Nephron (organoid): Measurements from ENCODE around the gene SUPT3H.

Experiments used
- H3K27ac Mint-ChIP-seq, 3 experiments: 2 replicates each; pipeline ENCODE4 v1.8.0; 2020; ENCODE audit warnings: mixed read lengths in 3 of 3, mild to moderate bottlenecking in 2 of 3, moderate library complexity in 1 of 3
- H3K27me3 Mint-ChIP-seq: 2 replicates; pipeline ENCODE4 v1.8.0; 2021; ENCODE audit warnings: low read depth, mild to moderate bottlenecking, moderate library complexity, mixed read lengths
- H3K36me3 Mint-ChIP-seq: 2 replicates; pipeline ENCODE4 v1.8.0; 2020; ENCODE audit warnings: low read depth, mixed read lengths
- H3K4me1 Mint-ChIP-seq: 2 replicates; pipeline ENCODE4 v1.8.0; 2020; ENCODE audit warnings: mixed read lengths
- H3K4me3 Mint-ChIP-seq, 3 experiments: 2 replicates each; pipeline ENCODE4 v1.8.0; 2020; ENCODE audit warnings: mild to moderate bottlenecking in 3 of 3, mixed read lengths in 3 of 3, moderate library complexity in 2 of 3
- H3K9me3 Mint-ChIP-seq: 2 replicates; pipeline ENCODE4 v1.8.0; 2020; ENCODE audit warnings: mixed read lengths
- CTCF ChIP-seq, 3 experiments: fragments of 200-600 bp; sonication (generic); IDR thresholded peaks; one replicate each; pipeline ENCODE4 v1.5.0; 2021; ENCODE audit warnings: antibody characterized with exemption in 3 of 3; ENCODE audit not compliant: unreplicated experiment in 3 of 3

The SUPT3H gene

GRCh38 chr6:45105170-45105820 lies 272.4 kb downstream of the SUPT3H start:
- H3K27ac Mint-ChIP-seq = no peak overlapping the region
- H3K9me3 Mint-ChIP-seq = no peaks in the 10 kb centered on the region
- H3K4me1 Mint-ChIP-seq = no peaks in the 10 kb centered on the region
- H3K36me3 Mint-ChIP-seq = peaks cover 9% of the 10 kb centered on the region
- TF ChIP-seq CTCF (IDR thresholded peaks at IDR 0.05; ENCODE audit: unreplicated experiment in 3 of 3) = no peak
- H3K4me3 Mint-ChIP-seq = no peak overlapping the region
- no peaks in the 10 kb centered on the region for H3K27me3 Mint-ChIP-seq

GRCh38 chr6:45104429-45104828 lies 273.3 kb downstream of the SUPT3H start:
- no peaks in the 10 kb centered on the region for H3K4me1 Mint-ChIP-seq
- H3K9me3 Mint-ChIP-seq = no peaks in the 10 kb centered on the region
- no peak overlapping the region for H3K27ac Mint-ChIP-seq
- no peak for TF ChIP-seq CTCF (IDR thresholded peaks at IDR 0.05; ENCODE audit: unreplicated experiment in 3 of 3)
- no peaks in the 10 kb centered on the region for H3K27me3 Mint-ChIP-seq
- peaks cover 9% of the 10 kb centered on the region for H3K36me3 Mint-ChIP-seq
- H3K4me3 Mint-ChIP-seq = no peak overlapping the region

- no peak overlapping the region for H3K4me3 Mint-ChIP-seq
- H3K36me3 Mint-ChIP-seq = peaks cover 5% of the 10 kb centered on the region
- no peaks in the 10 kb centered on the region for H3K27me3 Mint-ChIP-seq
- H3K4me1 Mint-ChIP-seq = no peaks in the 10 kb centered on the region
- TF ChIP-seq CTCF (IDR thresholded peaks at IDR 0.05; ENCODE audit: unreplicated experiment in 3 of 3) = no peak
- H3K9me3 Mint-ChIP-seq = no peaks in the 10 kb centered on the region
- H3K27ac Mint-ChIP-seq = no peak overlapping the region
Measured at GRCh38 chr6:45098256-45098655, 279.5 kb downstream of the SUPT3H start.

DNA sequence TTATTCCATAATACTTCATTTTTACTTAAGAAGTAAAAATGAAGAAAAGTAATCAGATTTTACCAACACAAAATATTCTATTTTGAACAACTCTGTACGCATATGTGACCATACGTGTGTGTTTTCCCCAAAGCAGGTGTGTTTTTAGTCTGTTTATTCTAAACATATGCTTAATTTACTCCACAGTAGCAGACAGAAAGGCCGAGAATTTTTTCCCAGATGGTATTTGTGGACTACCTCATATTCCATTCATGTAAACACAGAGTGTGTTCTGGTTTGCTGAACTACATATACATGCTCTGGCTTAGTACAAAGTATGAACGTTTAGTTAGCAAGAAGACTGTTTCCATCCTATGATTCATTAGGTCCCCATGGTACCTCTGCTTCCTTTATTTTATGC lies 282.9 kb downstream of the SUPT3H start:
- no peak overlapping the region for H3K27ac Mint-ChIP-seq
- no peaks in the 10 kb centered on the region for H3K4me1 Mint-ChIP-seq
- H3K27me3 Mint-ChIP-seq = no peaks in the 10 kb centered on the region
- no peaks in the 10 kb centered on the region for H3K9me3 Mint-ChIP-seq
- TF ChIP-seq CTCF (IDR thresholded peaks at IDR 0.05; ENCODE audit: unreplicated experiment in 3 of 3) = no peak
- no peaks in the 10 kb centered on the region for H3K36me3 Mint-ChIP-seq
- no peak overlapping the region for H3K4me3 Mint-ChIP-seq

DNA sequence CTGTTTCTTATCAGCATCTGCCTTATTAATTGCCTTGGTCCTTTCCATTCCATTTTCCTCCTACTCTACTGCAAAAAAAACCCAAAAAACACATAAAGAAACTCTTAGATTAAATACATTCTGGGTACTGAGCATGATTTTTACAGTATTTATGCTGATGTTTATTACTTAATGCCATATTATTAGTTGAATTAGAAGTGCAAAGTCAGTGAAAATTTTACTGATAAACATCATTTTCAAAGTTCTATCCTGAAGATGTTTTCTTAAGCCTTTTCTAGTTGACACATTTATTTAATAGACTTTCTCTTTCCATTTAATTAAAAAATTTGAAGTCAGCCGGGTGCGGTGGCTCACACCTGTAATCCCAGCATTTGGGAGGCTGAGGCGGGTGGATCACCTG lies 285.6 kb downstream of the SUPT3H start:
- no peak overlapping the region for H3K27ac Mint-ChIP-seq
- H3K27me3 Mint-ChIP-seq = no peaks in the 10 kb centered on the region
- TF ChIP-seq CTCF (IDR thresholded peaks at IDR 0.05; ENCODE audit: unreplicated experiment in 3 of 3) = no peak
- no peaks in the 10 kb centered on the region for H3K4me1 Mint-ChIP-seq
- H3K9me3 Mint-ChIP-seq = no peaks in the 10 kb centered on the region
- no peak overlapping the region for H3K4me3 Mint-ChIP-seq
- H3K36me3 Mint-ChIP-seq = no peaks in the 10 kb centered on the region

DNA sequence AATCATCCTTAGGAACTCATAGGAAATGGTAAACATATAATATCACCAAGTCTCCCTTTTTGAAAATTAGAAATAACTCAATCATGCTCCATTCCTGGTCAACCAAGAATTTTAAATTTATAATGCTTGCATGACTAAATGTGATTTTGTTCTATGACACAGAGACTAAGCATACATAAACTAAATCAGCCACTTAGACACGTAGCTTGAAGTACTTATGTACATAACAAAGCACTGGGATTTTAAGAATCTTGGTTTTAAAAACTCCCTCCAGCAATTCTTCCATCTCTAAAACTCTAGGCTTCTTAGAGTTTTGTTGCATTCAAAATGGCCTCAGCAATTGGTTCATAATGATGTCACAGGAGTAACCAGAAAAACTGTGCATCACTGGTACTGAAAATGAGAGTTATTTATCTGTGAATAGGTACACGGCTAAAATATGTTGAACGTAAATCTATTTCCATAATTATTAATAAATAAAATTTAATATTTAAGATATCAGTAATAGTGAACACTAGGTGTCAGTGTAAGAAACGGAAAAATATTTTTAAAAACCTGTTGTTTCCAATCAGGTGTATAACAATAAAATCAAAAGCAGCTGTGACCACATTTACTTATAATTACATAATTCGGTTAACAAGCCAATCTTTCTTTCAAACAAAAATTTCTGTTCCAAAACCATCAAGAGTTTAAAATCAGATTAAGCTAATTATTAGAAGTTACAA lies 291.2 kb downstream of the SUPT3H start:
- Mint-ChIP-seq H3K27me3 (no peaks in the 10 kb centered on the region), H3K4me3 (no peak overlapping the region), H3K9me3 (peaks cover 4% of the 10 kb centered on the region), H3K4me1 (no peaks in the 10 kb centered on the region), H3K27ac (no peak overlapping the region), H3K36me3 (no peaks in the 10 kb centered on the region)
- peak in 1 of 3 experiments; percentile 20 for TF ChIP-seq CTCF (IDR thresholded peaks at IDR 0.05; ENCODE audit: unreplicated experiment in 3 of 3)
